Tibial artery (tissue), 4 donors: Measurements from ENCODE around the gene ING3.

ENCODE experiments used
- DNase-seq, 2 donors: peaks; one replicate each; pipeline ENCODE4 v3.0.0-alpha.2; 2019
- H3K27ac ChIP-seq, 2 donors: fragments of 200-600 bp; sonication (generic) in 1 of 2; 1 replicate in 1 of 2; 2 replicates in 1 of 2; pipeline ENCODE4 v1.5.1; 2018 to 2019; ENCODE audit warnings: mild to moderate bottlenecking in 1 of 2
- H3K27me3 ChIP-seq, 2 donors: fragments of 200-600 bp; sonication (generic) in 1 of 2; one replicate each; pipeline versions ENCODE4 v1.5.1 to v1.6.0; 2016 to 2019
- H3K36me3 ChIP-seq, 3 donors: fragments of 200-600 bp; sonication (generic) in 2 of 3; one replicate each; pipeline ENCODE4 v1.5.1; 2016 to 2019; ENCODE audit warnings: mild to moderate bottlenecking in 2 of 3
- H3K4me1 ChIP-seq, 4 donors: fragments of 200-600 bp; sonication (generic) in 2 of 4; 1 replicate in 3 of 4; 2 replicates in 1 of 4; pipeline ENCODE4 v1.5.1; 2016 to 2019
- H3K4me3 ChIP-seq, 2 donors: fragments of 200-600 bp; sonication (generic) in 1 of 2; 1 replicate in 1 of 2; 2 replicates in 1 of 2; pipeline ENCODE4 v1.5.1; 2018 to 2019; ENCODE audit warnings: mild to moderate bottlenecking in 2 of 2
- H3K9me3 ChIP-seq, 3 donors: fragments of 200-600 bp; sonication (generic) in 1 of 3; one replicate each; pipeline ENCODE4 v1.5.1; 2016 to 2019
- intact Hi-C: fragments of 100-400 bp; cut with DNase I; formaldehyde crosslinking; loops from one replicate; pipeline ENCODE4 v1.15.0; 2023; ENCODE audit warnings: low total_unique reads
- TF ChIP-seq, protein P1 (sequence below), 2 experiments: fragments of 200-600 bp in 1 of 2; fragments of 450-650 bp in 1 of 2; IDR thresholded peaks; one replicate each; pipeline ENCODE4 v1.5.1; 2017 to 2019; ENCODE audit warnings: antibody characterized with exemption in 2 of 2, mild to moderate bottlenecking in 1 of 2, moderate library complexity in 1 of 2

ING3 gene

DNA sequence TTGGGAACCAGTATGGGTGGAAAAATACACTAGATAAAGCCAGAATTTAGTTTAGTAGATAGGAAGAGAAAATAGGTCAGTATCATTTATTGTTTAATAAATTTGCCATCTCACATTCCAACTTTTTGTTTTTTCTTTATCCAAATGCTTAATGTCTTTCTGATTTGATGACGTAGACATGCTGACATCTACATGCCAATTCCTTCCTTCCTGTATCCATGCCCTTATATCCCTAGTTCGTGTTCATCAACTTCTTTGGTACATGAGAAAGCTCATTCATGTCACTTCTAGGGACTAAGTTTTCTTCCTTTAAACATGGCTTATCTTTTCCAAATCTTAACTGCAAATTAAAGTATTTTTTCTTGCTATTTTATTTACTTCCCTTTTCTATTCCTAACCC, 30.5 kb upstream of the ING3 start:
- no peak overlapping the region for H3K4me3 ChIP-seq
- no peaks in the 10 kb centered on the region for H3K36me3 ChIP-seq
- intact Hi-C loops, result loop anchor here (10.0 kb wide), 1 partner anchor 55 kb away; no protein-coding TSS in a partner anchor
- no peak for DNase-seq
- H3K9me3 ChIP-seq, result no peaks in the 10 kb centered on the region
- TF ChIP-seq, protein P1, sequence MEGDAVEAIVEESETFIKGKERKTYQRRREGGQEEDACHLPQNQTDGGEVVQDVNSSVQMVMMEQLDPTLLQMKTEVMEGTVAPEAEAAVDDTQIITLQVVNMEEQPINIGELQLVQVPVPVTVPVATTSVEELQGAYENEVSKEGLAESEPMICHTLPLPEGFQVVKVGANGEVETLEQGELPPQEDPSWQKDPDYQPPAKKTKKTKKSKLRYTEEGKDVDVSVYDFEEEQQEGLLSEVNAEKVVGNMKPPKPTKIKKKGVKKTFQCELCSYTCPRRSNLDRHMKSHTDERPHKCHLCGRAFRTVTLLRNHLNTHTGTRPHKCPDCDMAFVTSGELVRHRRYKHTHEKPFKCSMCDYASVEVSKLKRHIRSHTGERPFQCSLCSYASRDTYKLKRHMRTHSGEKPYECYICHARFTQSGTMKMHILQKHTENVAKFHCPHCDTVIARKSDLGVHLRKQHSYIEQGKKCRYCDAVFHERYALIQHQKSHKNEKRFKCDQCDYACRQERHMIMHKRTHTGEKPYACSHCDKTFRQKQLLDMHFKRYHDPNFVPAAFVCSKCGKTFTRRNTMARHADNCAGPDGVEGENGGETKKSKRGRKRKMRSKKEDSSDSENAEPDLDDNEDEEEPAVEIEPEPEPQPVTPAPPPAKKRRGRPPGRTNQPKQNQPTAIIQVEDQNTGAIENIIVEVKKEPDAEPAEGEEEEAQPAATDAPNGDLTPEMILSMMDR (IDR thresholded peaks at IDR 0.05), result no peak
- H3K27me3 ChIP-seq, result no peaks in the 10 kb centered on the region
- H3K4me1 ChIP-seq, result no peaks in the 10 kb centered on the region
- no peak overlapping the region for H3K27ac ChIP-seq

DNA sequence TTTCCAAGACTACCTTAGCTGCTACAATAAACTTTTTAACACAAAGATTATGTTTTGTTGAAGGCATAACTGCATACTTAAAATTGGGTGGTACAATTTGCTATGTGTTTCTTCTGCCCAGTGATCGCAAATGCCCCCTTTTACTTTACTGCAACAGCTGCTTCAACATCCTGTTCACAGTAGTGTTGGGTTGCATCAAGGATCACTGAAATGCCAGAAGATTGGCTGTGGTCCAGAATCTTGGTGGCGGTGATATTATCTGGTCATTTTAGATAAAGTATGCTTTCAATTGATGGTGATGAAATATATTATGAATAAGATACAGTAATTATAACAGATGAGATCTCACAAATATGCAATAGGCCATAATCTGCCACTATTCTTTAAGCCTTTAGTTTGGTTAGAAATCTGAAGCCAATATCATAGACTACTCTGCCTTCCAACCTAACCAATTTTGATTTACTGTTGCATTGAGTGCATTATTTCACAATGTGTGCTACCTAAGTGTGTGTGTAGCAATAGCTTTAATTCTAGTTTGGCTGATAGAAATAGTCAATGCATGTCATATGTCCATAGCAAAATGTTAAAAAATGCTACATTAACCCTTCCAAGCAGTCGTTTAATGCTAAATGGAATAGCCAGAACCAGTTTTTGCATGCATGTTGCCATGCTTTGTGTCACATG, 29.8 kb upstream of the ING3 start:
- DNase-seq, result no peak
- intact Hi-C loops, result loop anchor here (10.0 kb wide), 1 partner anchor 56 kb away; no protein-coding TSS in a partner anchor

DNA sequence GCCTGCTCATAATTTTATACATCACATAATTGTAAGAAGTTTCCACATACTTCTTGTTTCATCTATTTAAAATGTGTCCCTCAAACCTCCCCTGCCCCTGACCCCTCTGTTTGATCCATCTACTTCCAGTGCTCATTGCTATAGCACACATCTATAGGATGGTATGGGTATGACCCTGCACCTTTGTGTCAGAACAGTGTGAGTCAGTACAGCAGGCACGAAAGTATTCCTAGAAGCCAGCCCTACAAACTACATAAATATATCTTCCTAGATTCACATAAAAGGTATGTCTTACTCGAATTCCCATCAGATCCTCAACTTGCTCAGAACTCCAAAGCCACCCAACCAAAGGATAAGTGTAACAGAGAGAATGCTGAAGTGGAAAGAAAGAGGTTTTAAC, 25.7 kb upstream of the ING3 start:
- TF ChIP-seq, protein P1 (IDR thresholded peaks at IDR 0.05), result no peak
- no peaks in the 10 kb centered on the region for H3K4me1 ChIP-seq
- intact Hi-C loops, result loop anchor here (10.0 kb wide), 1 partner anchor 60 kb away; no protein-coding TSS in a partner anchor

More for the DNA sequence above, 29.8 kb upstream of the ING3 start:
- no peak overlapping the region for H3K4me3 ChIP-seq
- no peaks in the 10 kb centered on the region for H3K27me3 ChIP-seq
- no peak overlapping the region for H3K27ac ChIP-seq
- TF ChIP-seq, protein P1 (IDR thresholded peaks at IDR 0.05), result no peak
- H3K9me3 ChIP-seq, result no peaks in the 10 kb centered on the region
- H3K36me3 ChIP-seq, result no peaks in the 10 kb centered on the region
- no peaks in the 10 kb centered on the region for H3K4me1 ChIP-seq

DNA sequence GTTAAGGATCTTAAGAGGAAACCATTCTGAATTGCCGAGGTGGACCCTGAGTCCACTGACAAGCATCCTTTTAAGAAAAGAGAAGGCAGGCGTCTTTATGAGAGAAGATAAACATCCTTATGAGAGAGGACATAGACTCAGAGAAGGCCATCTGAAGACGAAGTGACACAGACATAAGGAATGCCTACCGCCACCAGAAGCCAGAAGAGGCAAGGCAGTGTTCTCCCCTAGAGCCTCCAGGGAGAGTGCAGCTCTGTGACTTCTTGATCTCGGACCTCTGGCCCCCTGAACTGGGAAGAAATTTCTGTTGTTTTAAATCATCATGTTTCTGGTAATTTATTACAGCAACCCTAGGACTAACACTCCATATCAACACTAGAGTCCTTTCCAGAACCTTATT, 25.2 kb upstream of the ING3 start:
- Histone ChIP-seq H3K4me1 (no peaks in the 10 kb centered on the region), H3K9me3 (no peaks in the 10 kb centered on the region), H3K27me3 (no peaks in the 10 kb centered on the region), H3K36me3 (no peaks in the 10 kb centered on the region), H3K27ac (no peak overlapping the region), H3K4me3 (no peak overlapping the region)
- intact Hi-C loops, result loop anchor here (10.0 kb wide), 1 partner anchor 61 kb away; no protein-coding TSS in a partner anchor
- no peak for DNase-seq
- TF ChIP-seq, protein P1 (IDR thresholded peaks at IDR 0.05), result no peak

More for the DNA sequence above, 25.7 kb upstream of the ING3 start:
- H3K4me3 ChIP-seq, result no peak overlapping the region
- H3K36me3 ChIP-seq, result no peaks in the 10 kb centered on the region
- H3K9me3 ChIP-seq, result no peaks in the 10 kb centered on the region
- H3K27me3 ChIP-seq, result no peaks in the 10 kb centered on the region
- DNase-seq, result no peak
- no peak overlapping the region for H3K27ac ChIP-seq

DNA sequence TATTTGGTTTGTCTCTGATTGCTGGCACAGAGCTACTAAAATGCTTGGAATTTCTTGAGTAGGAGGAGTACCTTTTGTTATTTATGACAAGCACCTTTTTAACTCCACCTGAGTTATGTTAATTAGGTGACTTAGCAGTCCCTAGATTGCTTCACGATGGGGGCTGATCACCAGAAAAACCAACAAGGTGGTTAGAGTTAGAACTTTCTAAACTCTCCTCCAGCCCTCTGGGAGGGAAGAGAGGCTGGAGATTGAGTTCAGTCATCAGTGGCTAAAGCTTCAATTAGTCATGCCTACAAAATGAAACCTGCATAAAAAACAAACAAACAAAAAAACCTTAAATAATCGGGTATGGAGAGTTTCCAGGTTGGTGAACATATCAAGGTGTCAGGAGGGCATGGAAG, 23.6 kb upstream of the ING3 start:
- H3K9me3 ChIP-seq, result no peaks in the 10 kb centered on the region
- no peaks in the 10 kb centered on the region for H3K4me1 ChIP-seq
- TF ChIP-seq, protein P1 (IDR thresholded peaks at IDR 0.05), result no peak
- DNase-seq, result no peak
- no peak overlapping the region for H3K27ac ChIP-seq
- H3K4me3 ChIP-seq, result no peak overlapping the region
- intact Hi-C loops, result loop anchor here (10.0 kb wide), 1 partner anchor 62 kb away; no protein-coding TSS in a partner anchor
- no peaks in the 10 kb centered on the region for H3K27me3 ChIP-seq
- H3K36me3 ChIP-seq, result no peaks in the 10 kb centered on the region
